ENCODE data around the gene CD86.
A peak's percentile ranks its signal among the peaks of the same experiment; 100 is the strongest.

Gene CD86

GRCh38 chr3:122060040-122060698 is 5.0 kb downstream of the CD86 start:
- DNase-seq = peak; percentile 84 to 94

GRCh38 chr3:122063908-122064307 is 8.7 kb downstream of the CD86 start:
- DNase-seq = peak; percentile 77 to 80

GRCh38 chr3:122064326-122064725 is 9.2 kb downstream of the CD86 start:
- DNase-seq = peak; percentile 58 to 60

- no peak for DNase-seq
These were observed 11.4 kb downstream of the CD86 start for GRCh38 chr3:122066331-122067213.

- peak; percentile 75 to 81 for DNase-seq
These were observed 12.0 kb downstream of the CD86 start for GRCh38 chr3:122067214-122067550.

- DNase-seq = peak; percentile 56 to 66
These were observed 12.6 kb downstream of the CD86 start for GRCh38 chr3:122067588-122068240.

- peak; percentile 96 to 97 for DNase-seq
These were observed 19.6 kb downstream of the CD86 start for GRCh38 chr3:122074621-122075265.

- peak in 1 of 2 donors; percentile 54 for DNase-seq
These were observed 21.5 kb downstream of the CD86 start for GRCh38 chr3:122076491-122077292.

- DNase-seq = peak; percentile 34 to 39
These were observed 22.4 kb downstream of the CD86 start for GRCh38 chr3:122077293-122078234.

GRCh38 chr3:122078235-122078935 is 23.2 kb downstream of the CD86 start:
- DNase-seq = no peak

- no peak for DNase-seq
These were observed 24.5 kb downstream of the CD86 start for GRCh38 chr3:122079524-122080206.

- DNase-seq = no peak
These were observed 25.0 kb downstream of the CD86 start for GRCh38 chr3:122080207-122080587.

- DNase-seq = no peak
These were observed 26.5 kb downstream of the CD86 start for GRCh38 chr3:122081543-122082247.

- DNase-seq = no peak
These were observed 27.2 kb downstream of the CD86 start for GRCh38 chr3:122082357-122082756.

- DNase-seq = no peak
These were observed 29.6 kb downstream of the CD86 start for GRCh38 chr3:122084799-122085198.

GRCh38 chr3:122085673-122086072 is 30.5 kb downstream of the CD86 start:
- no peak for DNase-seq

- DNase-seq = peak in 1 of 2 donors; percentile 36
These were observed 33.4 kb downstream of the CD86 start for GRCh38 chr3:122088531-122088930.

GRCh38 chr3:122091602-122092295 is 36.6 kb downstream of the CD86 start:
- DNase-seq = peak; percentile 25 to 57
